ENCODE results near the gene PSG11.
"Not testable (repeated sequence)": the region's sequence is repeated elsewhere in the genome, so short reads cannot be mapped to it uniquely, and the experiment has no call there.

PSG11 gene

DNA sequence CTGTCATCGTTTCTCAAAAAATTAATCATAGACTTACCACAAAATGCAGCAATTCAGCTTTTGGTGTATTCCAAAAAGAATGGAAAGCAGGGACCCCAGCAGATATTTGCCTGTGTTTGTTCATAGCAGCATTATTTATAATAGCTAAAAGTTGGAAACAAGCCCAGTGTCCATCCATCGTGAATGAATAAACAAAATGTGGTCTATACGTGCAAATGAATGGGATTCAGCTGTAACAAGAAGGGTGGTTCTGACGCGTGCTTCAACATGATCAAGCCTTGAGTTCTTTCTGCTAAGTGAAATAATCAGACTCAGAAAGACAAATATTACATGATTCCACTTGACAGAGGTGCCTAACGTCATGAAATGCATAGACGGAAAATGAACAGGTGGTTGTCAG is 36.4 kb downstream of the PSG11 start:
- Histone ChIP-seq H3K9me3 (ENCODE audit: control insufficient read depth in 1 of 2, low read length in 2 of 2) (no peaks in the 10 kb centered on the region), H3K4me1 (ENCODE audit: control insufficient read depth in 1 of 2, insufficient read depth in 2 of 2, low read length in 2 of 2) (no peaks in the 10 kb centered on the region), H3K27ac (ENCODE audit: low read depth, low read length) (no peak overlapping the region), H3K36me3 (ENCODE audit: control insufficient read depth in 1 of 2, insufficient read depth in 2 of 2, low read length in 2 of 2) (no peaks in the 10 kb centered on the region), H3K4me3 (ENCODE audit: low read depth in 1 of 2, low read length in 2 of 2) (no peak overlapping the region), H3K27me3 (ENCODE audit: control insufficient read depth in 1 of 2, insufficient read depth in 2 of 2, low read length in 2 of 2) (no peaks in the 10 kb centered on the region), H3K9ac (ENCODE audit: low read depth in 1 of 2, low read length in 2 of 2) (no peak overlapping the region)

DNA sequence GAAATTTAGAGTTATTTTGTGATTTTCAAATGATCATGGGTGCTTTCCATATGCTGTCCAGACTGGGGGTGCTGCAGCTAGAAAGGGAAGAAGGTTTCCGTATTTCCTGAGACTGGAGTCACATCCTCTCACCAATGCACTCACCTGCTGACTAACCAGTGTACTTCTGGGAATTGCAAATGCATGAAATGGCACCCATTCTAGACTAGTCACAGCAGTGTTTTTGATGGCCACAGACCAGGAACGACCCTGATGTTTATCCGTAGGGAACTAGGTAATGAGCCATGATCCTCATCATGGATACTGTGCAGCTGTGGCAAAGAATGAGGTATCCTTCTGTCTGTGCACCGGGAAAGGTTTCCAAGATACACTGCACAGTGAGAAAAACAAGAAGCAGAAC is 37.1 kb downstream of the PSG11 start:
- H3K9ac ChIP-seq (ENCODE audit: low read depth in 1 of 2, low read length in 2 of 2); H3K36me3 ChIP-seq (ENCODE audit: control insufficient read depth in 1 of 2, insufficient read depth in 2 of 2, low read length in 2 of 2); H3K9me3 ChIP-seq (ENCODE audit: control insufficient read depth in 1 of 2, low read length in 2 of 2); H3K27ac ChIP-seq (ENCODE audit: low read depth, low read length); H3K4me1 ChIP-seq (ENCODE audit: control insufficient read depth in 1 of 2, insufficient read depth in 2 of 2, low read length in 2 of 2); H3K27me3 ChIP-seq (ENCODE audit: control insufficient read depth in 1 of 2, insufficient read depth in 2 of 2, low read length in 2 of 2); H3K4me3 ChIP-seq (ENCODE audit: low read depth in 1 of 2, low read length in 2 of 2): not testable (repeated sequence)

DNA sequence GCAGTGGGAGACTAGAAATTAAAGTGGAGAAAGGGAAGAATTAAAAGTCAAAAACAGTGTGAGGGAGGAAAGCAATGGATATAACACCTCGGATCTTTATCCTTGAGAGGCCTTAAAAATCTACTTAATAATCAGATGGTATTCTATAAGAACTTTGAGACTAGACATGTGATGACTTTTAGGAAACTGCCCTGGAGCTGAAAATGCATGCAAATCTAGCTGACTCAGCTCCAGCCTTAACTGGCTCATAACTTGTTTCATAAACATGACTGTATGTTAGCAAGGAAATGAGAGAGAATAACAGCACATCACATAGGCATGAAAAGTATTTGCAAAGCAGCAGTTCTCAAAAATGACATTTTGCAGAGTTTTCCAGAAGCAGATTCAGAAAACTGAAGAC is 38.1 kb downstream of the PSG11 start:
- not testable (repeated sequence) for H3K27me3 ChIP-seq (ENCODE audit: control insufficient read depth in 1 of 2, insufficient read depth in 2 of 2, low read length in 2 of 2); H3K4me3 ChIP-seq (ENCODE audit: low read depth in 1 of 2, low read length in 2 of 2); H3K9ac ChIP-seq (ENCODE audit: low read depth in 1 of 2, low read length in 2 of 2); H3K36me3 ChIP-seq (ENCODE audit: control insufficient read depth in 1 of 2, insufficient read depth in 2 of 2, low read length in 2 of 2); H3K4me1 ChIP-seq (ENCODE audit: control insufficient read depth in 1 of 2, insufficient read depth in 2 of 2, low read length in 2 of 2); H3K27ac ChIP-seq (ENCODE audit: low read depth, low read length); H3K9me3 ChIP-seq (ENCODE audit: control insufficient read depth in 1 of 2, low read length in 2 of 2)

DNA sequence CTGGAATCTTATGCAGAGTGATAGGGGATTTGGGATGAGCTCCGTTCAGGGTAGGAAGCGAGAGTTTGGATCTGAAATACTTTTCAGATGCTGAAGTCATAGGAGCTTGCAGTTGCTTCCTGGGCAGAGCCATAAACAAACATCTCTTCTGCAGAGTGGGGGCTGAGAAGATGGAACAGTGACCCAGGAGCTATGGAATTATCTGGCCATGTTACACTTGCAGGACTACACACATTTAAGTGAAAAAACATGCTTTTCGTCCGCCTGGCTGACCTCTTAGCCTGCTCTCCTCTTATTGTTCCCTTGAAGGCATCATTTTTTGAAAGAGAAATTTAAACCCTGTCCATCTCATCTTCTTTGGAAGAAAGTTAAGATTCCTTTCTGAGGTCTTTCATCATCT is 40.7 kb downstream of the PSG11 start:
- Histone ChIP-seq H3K4me3 (ENCODE audit: low read depth in 1 of 2, low read length in 2 of 2) (no peak overlapping the region), H3K9ac (ENCODE audit: low read depth in 1 of 2, low read length in 2 of 2) (no peak overlapping the region), H3K9me3 (ENCODE audit: control insufficient read depth in 1 of 2, low read length in 2 of 2) (no peaks in the 10 kb centered on the region), H3K36me3 (ENCODE audit: control insufficient read depth in 1 of 2, insufficient read depth in 2 of 2, low read length in 2 of 2) (no peaks in the 10 kb centered on the region), H3K27me3 (ENCODE audit: control insufficient read depth in 1 of 2, insufficient read depth in 2 of 2, low read length in 2 of 2) (no peaks in the 10 kb centered on the region), H3K4me1 (ENCODE audit: control insufficient read depth in 1 of 2, insufficient read depth in 2 of 2, low read length in 2 of 2) (no peaks in the 10 kb centered on the region), H3K27ac (ENCODE audit: low read depth, low read length) (no peak overlapping the region)

DNA sequence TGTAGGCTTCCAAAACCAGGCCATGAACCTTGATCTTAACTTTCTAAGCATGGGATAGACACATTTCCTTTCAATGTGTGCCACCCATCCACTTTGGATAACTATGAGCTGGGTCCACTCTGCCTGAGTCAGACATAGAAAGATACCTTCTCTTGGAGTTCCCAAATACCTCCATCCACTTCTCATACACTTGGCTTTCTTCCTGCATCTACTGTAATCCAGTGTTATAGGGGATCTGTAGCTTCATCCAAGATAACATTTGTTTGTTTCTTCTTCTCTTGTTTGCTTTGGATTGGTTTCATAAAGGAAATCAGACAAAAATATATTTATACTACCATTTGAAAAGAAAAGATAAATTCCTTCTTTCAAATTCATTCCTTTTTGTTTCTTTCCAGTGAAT is 44.2 kb downstream of the PSG11 start:
- H3K27ac ChIP-seq (ENCODE audit: low read depth, low read length); H3K9me3 ChIP-seq (ENCODE audit: control insufficient read depth in 1 of 2, low read length in 2 of 2); H3K9ac ChIP-seq (ENCODE audit: low read depth in 1 of 2, low read length in 2 of 2); H3K4me3 ChIP-seq (ENCODE audit: low read depth in 1 of 2, low read length in 2 of 2); H3K36me3 ChIP-seq (ENCODE audit: control insufficient read depth in 1 of 2, insufficient read depth in 2 of 2, low read length in 2 of 2); H3K4me1 ChIP-seq (ENCODE audit: control insufficient read depth in 1 of 2, insufficient read depth in 2 of 2, low read length in 2 of 2); H3K27me3 ChIP-seq (ENCODE audit: control insufficient read depth in 1 of 2, insufficient read depth in 2 of 2, low read length in 2 of 2): not testable (repeated sequence)

DNA sequence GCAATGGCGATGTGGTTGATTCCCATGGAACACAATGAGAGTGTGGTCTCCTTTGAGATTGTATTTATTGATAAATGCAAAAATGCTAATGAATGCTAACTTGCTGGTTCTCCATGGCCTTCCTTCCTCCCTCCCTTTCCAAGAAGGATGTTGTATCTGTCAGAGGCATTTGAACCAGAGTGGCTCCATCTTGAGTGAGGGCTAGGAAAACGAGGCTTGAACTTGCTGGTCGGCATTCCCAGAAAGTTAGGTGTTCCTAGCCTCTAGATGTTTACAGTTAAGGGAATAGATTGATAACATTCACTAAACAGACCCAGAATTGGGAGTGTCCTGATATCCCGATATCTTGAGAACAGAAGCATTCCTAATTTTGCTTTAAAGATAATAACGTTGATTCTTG is 54.8 kb downstream of the PSG11 start:
- H3K4me1 ChIP-seq (ENCODE audit: control insufficient read depth in 1 of 2, insufficient read depth in 2 of 2, low read length in 2 of 2); H3K36me3 ChIP-seq (ENCODE audit: control insufficient read depth in 1 of 2, insufficient read depth in 2 of 2, low read length in 2 of 2); H3K9ac ChIP-seq (ENCODE audit: low read depth in 1 of 2, low read length in 2 of 2); H3K4me3 ChIP-seq (ENCODE audit: low read depth in 1 of 2, low read length in 2 of 2); H3K27me3 ChIP-seq (ENCODE audit: control insufficient read depth in 1 of 2, insufficient read depth in 2 of 2, low read length in 2 of 2); H3K9me3 ChIP-seq (ENCODE audit: control insufficient read depth in 1 of 2, low read length in 2 of 2); H3K27ac ChIP-seq (ENCODE audit: low read depth, low read length): not testable (repeated sequence)

DNA sequence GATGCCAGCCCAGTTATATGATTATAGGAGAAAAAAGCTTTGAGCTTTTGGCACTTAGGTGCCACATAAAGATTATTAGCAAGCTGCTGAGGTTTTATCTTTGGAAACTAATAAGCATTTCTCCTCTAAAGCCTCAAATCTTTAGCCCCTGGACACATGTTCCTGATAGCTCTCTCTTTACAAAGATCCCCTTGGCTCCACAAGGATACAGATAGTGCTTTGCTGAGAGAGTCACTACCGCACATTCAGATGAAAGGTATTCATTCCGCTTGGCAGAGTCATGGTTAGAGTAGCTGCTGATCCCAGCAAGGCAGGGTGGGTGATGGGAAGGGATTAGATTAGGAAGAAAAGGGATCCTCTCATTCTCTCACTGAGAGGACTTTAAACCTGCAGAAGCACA is 61.1 kb downstream of the PSG11 start:
- Histone ChIP-seq H3K36me3 (ENCODE audit: control insufficient read depth in 1 of 2, insufficient read depth in 2 of 2, low read length in 2 of 2) (no peaks in the 10 kb centered on the region), H3K27me3 (ENCODE audit: control insufficient read depth in 1 of 2, insufficient read depth in 2 of 2, low read length in 2 of 2) (no peaks in the 10 kb centered on the region), H3K9ac (ENCODE audit: low read depth in 1 of 2, low read length in 2 of 2) (no peak overlapping the region), H3K9me3 (ENCODE audit: control insufficient read depth in 1 of 2, low read length in 2 of 2) (no peaks in the 10 kb centered on the region), H3K27ac (ENCODE audit: low read depth, low read length) (no peak overlapping the region), H3K4me1 (ENCODE audit: control insufficient read depth in 1 of 2, insufficient read depth in 2 of 2, low read length in 2 of 2) (no peaks in the 10 kb centered on the region), H3K4me3 (ENCODE audit: low read depth in 1 of 2, low read length in 2 of 2) (no peak overlapping the region)

DNA sequence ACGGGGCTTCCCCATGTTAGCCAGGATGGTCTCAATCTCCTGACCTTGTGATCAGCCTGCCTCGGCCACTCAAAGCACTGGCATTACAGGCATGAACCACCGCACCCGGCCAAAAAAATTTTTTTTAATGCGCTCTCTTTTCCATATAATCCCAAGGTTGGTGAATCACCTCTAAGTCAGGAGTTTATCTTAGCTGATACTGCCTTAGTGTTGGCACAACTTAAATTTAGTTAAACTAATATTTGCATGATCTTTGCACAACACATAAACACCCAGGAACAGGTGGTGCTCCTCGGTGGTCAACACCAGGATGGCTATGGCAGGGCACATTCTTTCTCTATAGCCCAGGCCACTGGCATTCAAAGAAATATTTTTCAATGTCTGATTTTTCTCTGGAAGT is 65.2 kb downstream of the PSG11 start:
- no peaks in the 10 kb centered on the region for H3K4me1 ChIP-seq (ENCODE audit: control insufficient read depth in 1 of 2, insufficient read depth in 2 of 2, low read length in 2 of 2)
- no peaks in the 10 kb centered on the region for H3K9me3 ChIP-seq (ENCODE audit: control insufficient read depth in 1 of 2, low read length in 2 of 2)
- no peaks in the 10 kb centered on the region for H3K36me3 ChIP-seq (ENCODE audit: control insufficient read depth in 1 of 2, insufficient read depth in 2 of 2, low read length in 2 of 2)
- H3K9ac ChIP-seq (ENCODE audit: low read depth in 1 of 2, low read length in 2 of 2) = no peak overlapping the region
- H3K27ac ChIP-seq (ENCODE audit: low read depth, low read length) = no peak overlapping the region
- no peaks in the 10 kb centered on the region for H3K27me3 ChIP-seq (ENCODE audit: control insufficient read depth in 1 of 2, insufficient read depth in 2 of 2, low read length in 2 of 2)
- no peak overlapping the region for H3K4me3 ChIP-seq (ENCODE audit: low read depth in 1 of 2, low read length in 2 of 2)
